GDM1 (cell line): ENCODE data around the gene FCN3.
"Not testable (repeated sequence)": the region's sequence is repeated elsewhere in the genome, so short reads cannot be mapped to it uniquely, and the experiment has no call there.

Experiments used
- DNase-seq: peaks from one replicate; lab custom pipeline; 2025; lab: John Stamatoyannopoulos, UW

FCN3 gene

GRCh38 chr1:27374362-27375086 is at the start of gene FCN3:
TSS of gene FCN3 (minus strand) at chr1:27374824. CDS start at chr1:27374818, 6 bp downstream.
- DNase-seq = no peak

GRCh38 chr1:27423709-27424108 is 49.1 kb upstream of the FCN3 start:
- no peak for DNase-seq

GRCh38 chr1:27418326-27419185 is 43.9 kb upstream of the FCN3 start:
- DNase-seq = no peak

GRCh38 chr1:27417713-27418112 is 43.1 kb upstream of the FCN3 start:
- DNase-seq = no peak

GRCh38 chr1:27416387-27417111 is 41.9 kb upstream of the FCN3 start:
- DNase-seq = peak; percentile 56

GRCh38 chr1:27414091-27414490 is 39.5 kb upstream of the FCN3 start:
- no peak for DNase-seq

- no peak for DNase-seq
Observed at GRCh38 chr1:27413004-27413403, 38.4 kb upstream of the FCN3 start.

GRCh38 chr1:27412502-27412901 is 37.9 kb upstream of the FCN3 start:
- DNase-seq = no peak

- no peak for DNase-seq
Observed at GRCh38 chr1:27410709-27411108, 36.1 kb upstream of the FCN3 start.

GRCh38 chr1:27409669-27410068 is 35.0 kb upstream of the FCN3 start:
- DNase-seq = no peak

- DNase-seq = no peak
Observed at GRCh38 chr1:27408151-27408550, 33.5 kb upstream of the FCN3 start.

GRCh38 chr1:27406791-27407190 is 32.2 kb upstream of the FCN3 start:
- DNase-seq = not testable (repeated sequence)

GRCh38 chr1:27406362-27406680 is 31.7 kb upstream of the FCN3 start:
- no peak for DNase-seq

- DNase-seq = not testable (repeated sequence)
Observed at GRCh38 chr1:27405598-27406361, 31.2 kb upstream of the FCN3 start.

- DNase-seq = no peak
Observed at GRCh38 chr1:27405074-27405473, 30.4 kb upstream of the FCN3 start.

- DNase-seq = no peak
Observed at GRCh38 chr1:27403931-27404330, 29.3 kb upstream of the FCN3 start.

- DNase-seq = no peak
Observed at GRCh38 chr1:27403065-27403726, 28.6 kb upstream of the FCN3 start.

- DNase-seq = no peak
Observed at GRCh38 chr1:27402349-27402754, 27.7 kb upstream of the FCN3 start.

GRCh38 chr1:27400963-27401341 is 26.3 kb upstream of the FCN3 start:
- DNase-seq = no peak

GRCh38 chr1:27400082-27400962 is 25.7 kb upstream of the FCN3 start:
- no peak for DNase-seq
